GM15510 (cell line): Measurements from ENCODE around the gene VPS9D1.

Source experiments
- POLR2A ChIP-seq: IDR thresholded peaks from 3 replicates; pipeline ENCODE4 v1.6.1; 2011; ENCODE audit warnings: borderline replicate concordance; ENCODE audit not compliant: insufficient read length; ENCODE audit errors: extremely low read depth

VPS9D1 gene

DNA sequence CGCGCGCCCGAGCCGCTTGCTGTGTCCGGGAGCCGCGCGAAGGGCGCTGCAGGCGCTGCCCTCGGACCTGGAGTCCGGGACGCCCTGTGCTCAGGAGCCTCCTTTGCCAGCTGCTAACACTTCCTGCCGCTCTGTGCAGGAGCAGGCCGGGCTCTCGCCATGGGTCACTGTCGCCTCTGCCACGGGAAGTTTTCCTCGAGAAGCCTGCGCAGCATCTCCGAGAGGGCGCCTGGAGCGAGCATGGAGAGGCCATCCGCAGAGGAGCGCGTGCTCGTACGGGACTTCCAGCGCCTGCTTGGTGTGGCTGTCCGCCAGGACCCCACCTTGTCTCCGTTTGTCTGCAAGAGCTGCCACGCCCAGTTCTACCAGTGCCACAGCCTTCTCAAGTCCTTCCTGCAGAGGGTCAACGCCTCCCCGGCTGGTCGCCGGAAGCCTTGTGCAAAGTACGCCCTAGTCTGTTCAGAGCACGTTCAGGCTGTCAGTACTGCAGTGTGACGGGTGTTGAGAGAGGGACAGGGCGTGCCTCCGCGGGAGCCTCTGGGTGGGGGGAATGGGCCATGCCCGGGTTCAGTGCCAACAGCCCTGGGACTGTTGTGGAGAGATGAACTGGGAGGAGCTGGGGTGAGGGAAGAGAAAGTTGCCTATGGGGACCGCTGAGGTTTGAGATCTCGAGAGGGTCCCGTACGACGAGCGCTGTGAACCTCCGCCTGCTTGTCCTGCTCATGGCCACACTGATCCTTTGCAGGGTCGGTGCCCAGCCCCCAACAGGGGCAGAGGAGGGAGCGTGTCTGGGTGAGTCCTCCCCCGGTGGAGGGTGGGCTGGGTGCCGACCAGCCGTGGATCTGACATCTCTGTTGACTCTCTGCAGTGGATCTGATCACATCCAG is 1.9 kb upstream of the VPS9D1 start:
- TF ChIP-seq POLR2A: no peak

- peak; percentile 46 for TF ChIP-seq POLR2A
Measured at GRCh38 chr16:89721546-89722391, 1.1 kb upstream of the VPS9D1 start.

- no peak for TF ChIP-seq POLR2A
Measured at GRCh38 chr16:89720551-89720812, 216 bp downstream of the VPS9D1 start.

DNA sequence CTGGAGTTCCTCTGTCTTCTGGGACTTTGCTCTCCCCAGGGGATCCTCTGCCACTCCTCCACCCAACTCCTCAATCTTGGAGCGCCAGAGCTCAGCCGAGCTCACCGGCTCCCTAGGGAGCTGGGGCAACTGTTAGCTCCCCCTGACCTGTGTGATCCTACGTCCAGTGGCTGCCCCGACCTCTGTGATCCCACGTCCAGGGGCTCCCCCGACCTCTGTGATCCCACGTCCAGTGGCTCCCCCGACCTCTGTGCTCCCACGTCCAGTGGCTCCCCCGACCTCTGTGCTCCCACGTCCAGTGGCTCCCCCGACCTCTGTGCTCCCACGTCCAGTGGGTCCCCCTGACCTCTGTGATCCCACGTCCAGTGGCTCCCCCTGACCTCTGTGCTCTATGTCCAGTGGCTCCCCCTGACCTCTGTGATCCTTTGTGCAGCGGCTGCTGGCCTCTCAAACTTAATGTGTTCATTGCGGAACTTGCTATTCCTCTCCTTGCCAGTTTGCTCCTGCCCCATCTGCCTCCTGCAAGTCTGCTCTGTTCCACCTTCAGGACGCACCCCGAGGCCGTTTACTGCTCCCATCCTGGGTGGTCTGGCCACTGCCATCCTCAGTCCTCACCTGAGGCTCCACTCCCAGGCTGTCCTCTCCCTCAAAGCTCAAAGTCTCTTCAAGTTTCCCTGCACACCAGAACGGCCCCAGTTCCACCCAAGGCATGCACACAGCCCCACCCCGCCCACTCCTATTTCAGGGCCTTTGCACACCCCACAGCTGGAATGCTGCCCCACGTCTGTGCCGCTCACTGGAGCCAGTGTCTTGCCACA is 2.8 kb downstream of the VPS9D1 start:
- no peak for TF ChIP-seq POLR2A

GRCh38 chr16:89716916-89717687 is 3.6 kb downstream of the VPS9D1 start:
- no peak for TF ChIP-seq POLR2A

GRCh38 chr16:89716493-89716892 is 4.2 kb downstream of the VPS9D1 start:
- TF ChIP-seq POLR2A: no peak

GRCh38 chr16:89712274-89712781 is 8.4 kb downstream of the VPS9D1 start:
- no peak for TF ChIP-seq POLR2A

DNA sequence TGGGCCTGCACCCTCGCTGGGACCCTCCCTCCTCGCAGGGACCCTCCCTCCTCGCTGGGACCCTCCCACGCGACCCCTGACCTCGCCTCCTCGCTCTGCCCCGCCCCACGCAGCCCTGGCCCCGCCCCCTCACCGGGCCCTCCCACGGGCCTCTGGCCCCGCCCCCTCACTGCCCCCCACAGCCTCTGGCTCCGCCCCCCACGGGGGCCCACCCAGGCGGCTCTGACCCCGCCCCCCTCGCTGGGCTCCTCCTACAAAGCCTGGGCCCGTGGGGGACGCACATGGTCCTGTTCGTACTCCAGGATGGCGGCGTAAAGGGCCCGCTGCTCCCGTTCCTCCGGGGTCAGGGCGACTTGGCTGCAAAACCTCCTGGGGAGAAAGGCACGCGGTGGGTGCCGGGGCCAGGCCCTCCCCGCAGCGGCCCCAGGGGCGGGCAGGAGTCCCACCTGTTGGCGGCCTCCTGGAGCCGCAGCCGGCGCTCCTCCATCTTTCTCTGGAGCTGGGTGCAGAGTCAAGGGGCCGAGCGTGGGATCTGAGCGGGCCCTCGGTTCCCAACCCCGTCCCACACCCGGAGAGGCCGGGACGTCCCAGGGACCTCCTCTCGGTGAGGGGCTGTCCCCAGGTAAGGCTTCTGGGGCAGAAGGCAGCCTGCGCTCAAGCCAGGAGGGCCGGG is 9.0 kb downstream of the VPS9D1 start:
- peak; percentile 80 for TF ChIP-seq POLR2A

GRCh38 chr16:89710709-89711564 is 9.8 kb downstream of the VPS9D1 start:
- TF ChIP-seq POLR2A: no peak

DNA sequence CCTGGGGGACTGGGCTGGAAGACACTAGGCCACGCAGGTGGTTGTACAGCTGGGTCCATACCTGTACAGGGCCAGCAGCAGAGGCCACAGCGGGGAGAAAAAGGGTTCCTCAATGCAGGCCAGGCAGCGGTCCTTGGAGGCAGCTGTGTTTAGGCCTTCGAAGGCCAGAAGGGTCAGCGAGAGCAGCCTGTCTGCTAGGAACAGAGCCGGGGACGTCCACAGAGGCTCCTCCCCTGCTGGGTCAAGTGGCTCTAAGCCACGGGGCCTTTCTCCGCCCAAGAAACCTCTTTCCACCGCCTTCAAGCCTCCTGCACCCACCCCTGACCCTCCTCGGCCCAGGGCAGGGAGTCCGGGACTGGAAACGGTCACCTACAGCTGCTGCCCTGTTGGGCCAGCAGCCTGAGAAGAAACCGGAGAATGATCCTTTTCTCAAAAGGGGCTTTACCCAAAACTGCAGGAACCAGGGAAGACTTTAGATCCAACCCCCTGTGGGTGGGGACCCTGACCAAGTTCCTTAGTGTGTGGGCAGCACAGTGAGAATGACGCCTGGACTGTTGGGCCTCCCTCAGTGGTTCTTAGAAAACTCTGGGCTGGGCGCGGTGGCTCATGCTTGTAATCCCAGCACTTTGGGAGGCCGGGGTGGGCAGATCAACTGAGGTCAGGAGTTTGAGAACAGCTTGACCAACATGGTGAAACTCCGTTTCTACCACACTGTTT is 10.8 kb downstream of the VPS9D1 start:
- TF ChIP-seq POLR2A: no peak

DNA sequence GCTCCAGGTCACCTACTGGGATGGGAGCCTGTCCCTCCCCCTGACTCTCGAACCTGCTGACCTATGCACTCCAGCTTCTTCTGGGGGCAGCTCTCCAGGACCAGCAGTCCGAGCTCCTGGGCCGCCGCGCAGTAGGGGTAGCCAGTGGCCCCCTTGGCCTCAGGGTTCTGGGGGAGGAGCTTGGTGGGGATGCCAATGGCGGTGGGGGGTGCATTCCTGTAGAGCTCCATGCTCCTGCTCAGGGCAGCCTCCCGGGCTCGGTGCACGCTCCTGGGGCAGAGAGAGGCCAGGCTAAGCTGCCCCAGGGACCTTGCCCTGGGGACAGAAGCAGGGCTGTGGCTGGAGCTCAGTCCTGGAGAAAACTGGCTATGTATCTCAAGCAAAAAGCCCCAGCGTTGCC is 11.5 kb downstream of the VPS9D1 start:
- TF ChIP-seq POLR2A: no peak

- no peak for TF ChIP-seq POLR2A
Measured at GRCh38 chr16:89708481-89708931, 12.2 kb downstream of the VPS9D1 start.
